HepG2 (cell line): ENCODE measurements around the gene ZNF394. TPM values are rescaled to one million over a fixed set of nuclear protein-coding genes. Genes with fewer than 3 reads are reported as not detected.

Experiments
- ELK4 ChIP-seq: sonication (generic); formaldehyde crosslinking; IDR thresholded peaks from 2 replicates; pipeline ENCODE4 v1.9.0; 2021; ENCODE audit warnings: missing genetic modification reagents, borderline replicate concordance
- FIP1L1 ChIP-seq: fragments of 200-400 bp; formaldehyde crosslinking; IDR thresholded peaks from 2 replicates; pipeline ENCODE4 v1.6.1; 2018; ENCODE audit warnings: low read depth, mild to moderate bottlenecking, low read length, moderate library complexity, borderline replicate concordance; ENCODE audit not compliant: insufficient read depth
- HMGXB3 ChIP-seq: sonication (generic); formaldehyde crosslinking; IDR thresholded peaks from 2 replicates; pipeline ENCODE4 v1.4.0; 2020; ENCODE audit warnings: missing genetic modification reagents, borderline replicate concordance
- NCOR1 ChIP-seq: fragments of 200-600 bp; sonication (generic); IDR thresholded peaks from 2 replicates; pipeline ENCODE4 v1.7.0; 2017; ENCODE audit warnings: antibody characterized with exemption, low read length, borderline replicate concordance
- RBFOX2 ChIP-seq: fragments of 200-400 bp; formaldehyde crosslinking; IDR thresholded peaks from 2 replicates; pipeline ENCODE4 v1.6.1; 2017; ENCODE audit warnings: low read depth, mild to moderate bottlenecking, low read length
- REL ChIP-seq: sonication (generic); formaldehyde crosslinking; conservative IDR thresholded peaks from 2 replicates; pipeline ENCODE4 v1.8.0; 2022; ENCODE audit warnings: mild to moderate bottlenecking, missing genetic modification reagents, moderate library complexity
- SMARCE1 ChIP-seq: fragments of 450-650 bp; IDR thresholded peaks from 2 replicates; pipeline ENCODE4 v1.6.1; 2017; ENCODE audit warnings: borderline replicate concordance
- TEAD2 ChIP-seq: sonication (generic); formaldehyde crosslinking; IDR thresholded peaks from 2 replicates; pipeline ENCODE4 v1.9.0; 2021; ENCODE audit warnings: missing genetic modification reagents
- ZBTB14 ChIP-seq: sonication (generic); formaldehyde crosslinking; IDR thresholded peaks from 2 replicates; pipeline ENCODE4 v1.4.0; 2020; ENCODE audit warnings: missing genetic modification reagents
- ZBTB40 ChIP-seq, 2 experiments: fragments of 450-650 bp in 1 of 2; sonication (generic) in 1 of 2; formaldehyde crosslinking in 1 of 2; IDR thresholded peaks; 2 replicates each; pipeline versions ENCODE4 v1.6.1 to v1.8.0; 2016 to 2022; ENCODE audit warnings: antibody characterized with exemption in 1 of 2, mild to moderate bottlenecking in 1 of 2, missing genetic modification reagents in 1 of 2
- ZFP36L1 ChIP-seq: sonication (generic); formaldehyde crosslinking; IDR thresholded peaks from 2 replicates; pipeline ENCODE4 v1.8.0; 2022; ENCODE audit warnings: mild to moderate bottlenecking, missing genetic modification reagents, moderate library complexity
- ZNF160 ChIP-seq: sonication (generic); formaldehyde crosslinking; IDR thresholded peaks from 2 replicates; pipeline ENCODE4 v1.8.0; 2022; ENCODE audit warnings: mild to moderate bottlenecking, inconsistent platforms, missing genetic modification reagents
- polyA plus RNA-seq, 8 experiments: library from polyadenylated mRNA; depleted of rRNA in 3 of 8; stranded (reverse) in 7 of 8; unstranded in 1 of 8; fragments of >200 nt; fragmentation: Illumina TruSeq in 4 of 8; extraction: Trizol in 4 of 8; gene quantifications; 2 replicates each; pipeline versions ENCODE4 v1.2.1 to v1.2.3, GENCODE V29; 2011 to 2016; ENCODE audit warnings: low read depth in 4 of 8, missing spikeins in 1 of 8, mixed read lengths in 1 of 8; ENCODE audit not compliant: insufficient read depth in 1 of 8
- total RNA-seq, 5 experiments: library from RNA; depleted of rRNA; stranded (reverse); fragments of >200 nt; fragmentation: Illumina TruSeq; extraction: Trizol; gene quantifications; 2 replicates each; pipeline ENCODE4 v1.2.3, GENCODE V29; 2016; ENCODE audit warnings: low read depth in 1 of 5

The ZNF394 gene
- total and polyA plus RNA-seq, 2 of the 13 experiments (the other 11 are each of a cell fraction or from before 2014, with no cell fraction given) = 7.8 to 19.6 TPM

GRCh38 chr7:99504603-99505323 lies 4.7 kb upstream of the ZNF394 start, which contains the start of gene ZKSCAN5 (continued):
- TF ChIP-seq ZBTB40 (IDR thresholded peaks at IDR 0.05) (peak; percentile 57; the same call in 1 of the 2 replicates), ZBTB40 (CRISPR knock-in tag; IDR thresholded peaks at IDR 0.05) (no peak), ZBTB14 (CRISPR knock-in tag) (no peak), ELK4 (no peak), TEAD2 (CRISPR knock-in tag) (no peak), FIP1L1 (no peak), ZNF160 (CRISPR knock-in tag) (peak; percentile 72; the same call in 1 of the 2 replicates), REL (CRISPR knock-in tag) (no peak), RBFOX2 (peak; percentile 62), NCOR1 (peak; percentile 33; the same call in 1 of the 2 replicates), HMGXB3 (CRISPR knock-in tag) (peak; percentile 100), SMARCE1 (no peak), ZFP36L1 (CRISPR knock-in tag) (no peak)
